K562 (cell line): Measurements from ENCODE around the gene PDCD6IP. TPM values are rescaled to one million over a fixed set of nuclear protein-coding genes. Genes with fewer than 3 reads are reported as not detected.

Experiments used
- CLOCK ChIP-seq: fragments of 250-450 bp; sonication (Bioruptor Pico); IDR thresholded peaks from 2 replicates; pipeline ENCODE4 v1.4.0; 2020; ENCODE audit warnings: mild to moderate bottlenecking, moderate library complexity, borderline replicate concordance
- DMBX1 ChIP-seq: fragments of 250-450 bp; sonication (Bioruptor Pico); IDR thresholded peaks from 2 replicates; pipeline ENCODE4 v1.8.0; 2022; ENCODE audit warnings: inconsistent platforms, mild to moderate bottlenecking, moderate library complexity, borderline replicate concordance
- ELF1 ChIP-seq: fragments of 200-800 bp; sonication (Bioruptor generic); IDR thresholded peaks from 2 replicates; pipeline ENCODE4 v1.6.1; 2016; ENCODE audit warnings: missing genetic modification characterization, missing compliant biosample characterization
- NR4A1 ChIP-seq, 2 experiments: fragments of 250-450 bp in 1 of 2; fragments of 450-650 bp in 1 of 2; sonication (Bioruptor Pico) in 1 of 2; IDR thresholded peaks; 2 replicates each; pipeline versions ENCODE4 v1.4.0 to v1.6.1; 2016 to 2020; ENCODE audit warnings: mild to moderate bottlenecking in 2 of 2, missing compliant biosample characterization in 1 of 2, missing genetic modification characterization in 1 of 2, moderate library complexity in 1 of 2
- PHF21A ChIP-seq: fragments of 450-650 bp; IDR thresholded peaks from 2 replicates; pipeline ENCODE4 v1.6.1; 2017; ENCODE audit warnings: low read depth, borderline replicate concordance
- PPARD ChIP-seq: fragments of 250-450 bp; sonication (Bioruptor Pico); IDR thresholded peaks from 2 replicates; pipeline ENCODE4 v1.8.0; 2022; ENCODE audit warnings: inconsistent platforms, mild to moderate bottlenecking, moderate library complexity
- U2AF2 ChIP-seq: fragments of 200-400 bp; formaldehyde crosslinking; optimal IDR thresholded peaks from 2 replicates; pipeline ENCODE3; 2017; ENCODE audit warnings: low read depth, mild to moderate bottlenecking, low read length
- ZBTB49 ChIP-seq: sonication (generic); formaldehyde crosslinking; IDR thresholded peaks from 2 replicates; pipeline ENCODE4 v1.8.0; 2022; ENCODE audit warnings: missing genetic modification reagents, mild to moderate bottlenecking, borderline replicate concordance
- polyA plus RNA-seq, 8 experiments: library from polyadenylated mRNA; depleted of rRNA in 4 of 8; stranded (reverse) in 5 of 8; unstranded in 3 of 8; fragments of >200 nt; fragmentation: Nextera tagmentation in 2 of 8; fragmentation: Illumina TruSeq in 1 of 8; extraction: Ambion mirVana in 2 of 8; extraction: Trizol in 1 of 8; gene quantifications; 2 replicates each; pipeline versions ENCODE4 v1.2.1 to v1.2.3, GENCODE V29; 2011 to 2014; ENCODE audit warnings: inconsistent platforms in 1 of 8, missing spikeins in 1 of 8
- total RNA-seq, 7 experiments: library from RNA; depleted of rRNA in 6 of 7; stranded (reverse); fragments of >200 nt in 6 of 7; fragmentation: Illumina TruSeq in 2 of 7; extraction: Trizol in 2 of 7; gene quantifications; 2 replicates each; pipeline versions ENCODE4 v1.2.1 to v1.2.3, GENCODE V29; 2011 to 2021; ENCODE audit warnings: low replicate concordance in 1 of 7
- TF ChIP-seq, protein P1 (sequence below), 2 experiments: fragments of 450-650 bp; formaldehyde crosslinking in 1 of 2; IDR thresholded peaks; 2 replicates each; pipeline versions ENCODE4 v1.4.0 to v1.6.1; 2014 to 2020; ENCODE audit warnings: mild to moderate bottlenecking in 2 of 2, borderline replicate concordance in 1 of 2, low read depth in 1 of 2
- TF ChIP-seq, protein P2 (sequence below): fragments of 250-450 bp; sonication (Bioruptor Pico); IDR thresholded peaks from 2 replicates; pipeline ENCODE4 v1.8.0; 2022; ENCODE audit warnings: moderate library complexity, mild to moderate bottlenecking, inconsistent platforms

PDCD6IP gene
- total and polyA plus RNA-seq, 9 of the 15 experiments (the other 6 are each of a cell fraction or from before 2014, with no cell fraction given): 40.2 to 302 (median 122) TPM

GRCh38 chr3:33915796-33916546 lies 117.5 kb downstream of the PDCD6IP start (continued):
- TF ChIP-seq, protein P1, sequence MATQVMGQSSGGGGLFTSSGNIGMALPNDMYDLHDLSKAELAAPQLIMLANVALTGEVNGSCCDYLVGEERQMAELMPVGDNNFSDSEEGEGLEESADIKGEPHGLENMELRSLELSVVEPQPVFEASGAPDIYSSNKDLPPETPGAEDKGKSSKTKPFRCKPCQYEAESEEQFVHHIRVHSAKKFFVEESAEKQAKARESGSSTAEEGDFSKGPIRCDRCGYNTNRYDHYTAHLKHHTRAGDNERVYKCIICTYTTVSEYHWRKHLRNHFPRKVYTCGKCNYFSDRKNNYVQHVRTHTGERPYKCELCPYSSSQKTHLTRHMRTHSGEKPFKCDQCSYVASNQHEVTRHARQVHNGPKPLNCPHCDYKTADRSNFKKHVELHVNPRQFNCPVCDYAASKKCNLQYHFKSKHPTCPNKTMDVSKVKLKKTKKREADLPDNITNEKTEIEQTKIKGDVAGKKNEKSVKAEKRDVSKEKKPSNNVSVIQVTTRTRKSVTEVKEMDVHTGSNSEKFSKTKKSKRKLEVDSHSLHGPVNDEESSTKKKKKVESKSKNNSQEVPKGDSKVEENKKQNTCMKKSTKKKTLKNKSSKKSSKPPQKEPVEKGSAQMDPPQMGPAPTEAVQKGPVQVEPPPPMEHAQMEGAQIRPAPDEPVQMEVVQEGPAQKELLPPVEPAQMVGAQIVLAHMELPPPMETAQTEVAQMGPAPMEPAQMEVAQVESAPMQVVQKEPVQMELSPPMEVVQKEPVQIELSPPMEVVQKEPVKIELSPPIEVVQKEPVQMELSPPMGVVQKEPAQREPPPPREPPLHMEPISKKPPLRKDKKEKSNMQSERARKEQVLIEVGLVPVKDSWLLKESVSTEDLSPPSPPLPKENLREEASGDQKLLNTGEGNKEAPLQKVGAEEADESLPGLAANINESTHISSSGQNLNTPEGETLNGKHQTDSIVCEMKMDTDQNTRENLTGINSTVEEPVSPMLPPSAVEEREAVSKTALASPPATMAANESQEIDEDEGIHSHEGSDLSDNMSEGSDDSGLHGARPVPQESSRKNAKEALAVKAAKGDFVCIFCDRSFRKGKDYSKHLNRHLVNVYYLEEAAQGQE (IDR thresholded peaks at IDR 0.05; ENCODE audit: borderline replicate concordance): peak; percentile 53; the same call in 1 of the 2 replicates
- TF ChIP-seq, protein P1 (CRISPR knock-in tag; IDR thresholded peaks at IDR 0.05; ENCODE audit: low read depth): no peak
- TF ChIP-seq ELF1 (tag) (no peak), PPARD (CRISPR knock-in tag) (no peak), ZBTB49 (CRISPR knock-in tag) (no peak), CLOCK (CRISPR knock-in tag) (no peak), DMBX1 (CRISPR knock-in tag) (no peak), PHF21A (no peak), U2AF2 (no peak), NR4A1 (CRISPR knock-in tag; IDR thresholded peaks at IDR 0.05) (no peak), NR4A1 (tag; IDR thresholded peaks at IDR 0.05) (0 out of 2 replicates have a peak, but pooled peaks have one; percentile 52)
- TF ChIP-seq, protein P2, sequence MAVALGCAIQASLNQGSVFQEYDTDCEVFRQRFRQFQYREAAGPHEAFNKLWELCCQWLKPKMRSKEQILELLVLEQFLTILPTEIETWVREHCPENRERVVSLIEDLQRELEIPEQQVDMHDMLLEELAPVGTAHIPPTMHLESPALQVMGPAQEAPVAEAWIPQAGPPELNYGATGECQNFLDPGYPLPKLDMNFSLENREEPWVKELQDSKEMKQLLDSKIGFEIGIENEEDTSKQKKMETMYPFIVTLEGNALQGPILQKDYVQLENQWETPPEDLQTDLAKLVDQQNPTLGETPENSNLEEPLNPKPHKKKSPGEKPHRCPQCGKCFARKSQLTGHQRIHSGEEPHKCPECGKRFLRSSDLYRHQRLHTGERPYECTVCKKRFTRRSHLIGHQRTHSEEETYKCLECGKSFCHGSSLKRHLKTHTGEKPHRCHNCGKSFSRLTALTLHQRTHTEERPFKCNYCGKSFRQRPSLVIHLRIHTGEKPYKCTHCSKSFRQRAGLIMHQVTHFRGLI: no peak
